DMS53 (cell line): ENCODE data around the gene BRF1.

Experiments used
- DNase-seq: peaks from one replicate; lab custom pipeline; 2025; lab: John Stamatoyannopoulos, UW

BRF1 gene

GRCh38 chr14:105228562-105228961 is 72.2 kb downstream of the BRF1 start:
- no peak for DNase-seq

DNA sequence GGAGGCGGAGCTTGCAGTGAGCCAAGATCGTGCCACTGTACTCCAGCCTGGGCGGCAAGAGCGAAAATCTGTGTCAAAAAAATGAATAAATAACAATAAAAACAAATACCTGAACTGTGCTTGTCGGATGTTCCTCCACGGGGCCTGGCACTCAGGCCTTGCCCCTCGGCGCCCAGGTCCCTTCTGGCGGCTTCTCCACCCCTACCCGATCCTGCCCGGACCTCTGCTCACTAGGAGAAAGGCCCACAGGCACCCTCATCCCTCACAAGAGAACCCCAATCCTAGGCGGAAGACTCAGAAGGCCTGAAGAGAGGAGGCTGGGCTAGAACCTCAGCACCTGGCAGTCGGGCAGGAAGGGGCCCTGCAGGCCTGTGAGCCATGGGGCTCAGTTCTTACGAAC is 73.5 kb downstream of the BRF1 start:
- DNase-seq, result no peak

DNA sequence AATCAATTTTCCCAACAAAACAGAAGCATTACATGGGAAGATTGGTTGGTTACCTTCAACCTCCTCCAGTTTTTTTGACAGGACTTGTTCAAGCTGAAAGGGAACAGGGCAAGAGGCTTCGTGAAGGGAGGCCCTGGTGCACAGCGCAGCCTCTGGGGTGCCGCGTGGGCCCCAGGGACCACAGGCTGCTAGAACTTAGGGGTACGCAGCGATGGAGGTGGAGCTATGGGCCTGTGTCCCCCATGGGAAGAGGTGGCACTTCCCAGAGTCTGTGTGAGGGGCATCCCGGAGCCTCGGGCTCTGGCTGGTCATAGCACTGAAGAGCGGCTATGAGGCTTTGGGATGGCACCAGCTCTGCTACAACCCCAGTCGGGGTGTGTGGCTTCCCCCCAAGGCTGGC is 74.6 kb downstream of the BRF1 start:
- DNase-seq, result no peak

DNA sequence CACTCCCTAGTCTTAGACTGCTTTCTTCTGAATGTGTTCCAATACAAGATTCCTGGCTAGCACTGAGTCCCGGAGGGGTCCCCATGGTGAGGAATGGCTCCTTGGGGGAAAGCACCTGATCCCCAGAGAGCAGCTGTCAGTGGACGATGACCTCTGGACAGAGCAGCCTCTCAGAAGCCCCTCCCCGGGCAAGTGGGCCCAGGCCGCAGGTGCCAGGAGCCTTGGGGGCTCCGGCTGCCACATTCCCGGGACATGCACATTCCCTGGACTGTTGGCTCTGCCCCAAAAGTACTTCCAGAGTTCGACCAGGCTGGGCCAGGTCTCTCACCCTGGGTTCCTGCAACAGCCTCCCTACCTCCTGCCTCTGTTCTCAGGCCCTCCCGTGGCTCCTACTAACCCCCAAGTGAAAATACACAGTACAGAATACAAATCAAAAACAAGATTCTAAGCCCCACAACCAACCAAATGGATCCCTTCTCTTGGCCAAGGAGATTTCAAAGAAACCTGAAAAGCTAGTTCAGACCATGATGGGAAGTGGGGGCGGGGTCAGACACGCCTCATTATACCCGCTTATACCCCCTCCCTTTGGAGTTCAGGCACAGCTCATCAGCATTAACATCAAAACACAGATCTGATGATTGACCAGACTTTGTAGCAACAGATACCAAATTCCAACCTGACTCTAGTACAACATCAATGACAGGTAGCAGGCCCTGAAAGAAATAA is 75.8 kb downstream of the BRF1 start:
- no peak for DNase-seq

DNA sequence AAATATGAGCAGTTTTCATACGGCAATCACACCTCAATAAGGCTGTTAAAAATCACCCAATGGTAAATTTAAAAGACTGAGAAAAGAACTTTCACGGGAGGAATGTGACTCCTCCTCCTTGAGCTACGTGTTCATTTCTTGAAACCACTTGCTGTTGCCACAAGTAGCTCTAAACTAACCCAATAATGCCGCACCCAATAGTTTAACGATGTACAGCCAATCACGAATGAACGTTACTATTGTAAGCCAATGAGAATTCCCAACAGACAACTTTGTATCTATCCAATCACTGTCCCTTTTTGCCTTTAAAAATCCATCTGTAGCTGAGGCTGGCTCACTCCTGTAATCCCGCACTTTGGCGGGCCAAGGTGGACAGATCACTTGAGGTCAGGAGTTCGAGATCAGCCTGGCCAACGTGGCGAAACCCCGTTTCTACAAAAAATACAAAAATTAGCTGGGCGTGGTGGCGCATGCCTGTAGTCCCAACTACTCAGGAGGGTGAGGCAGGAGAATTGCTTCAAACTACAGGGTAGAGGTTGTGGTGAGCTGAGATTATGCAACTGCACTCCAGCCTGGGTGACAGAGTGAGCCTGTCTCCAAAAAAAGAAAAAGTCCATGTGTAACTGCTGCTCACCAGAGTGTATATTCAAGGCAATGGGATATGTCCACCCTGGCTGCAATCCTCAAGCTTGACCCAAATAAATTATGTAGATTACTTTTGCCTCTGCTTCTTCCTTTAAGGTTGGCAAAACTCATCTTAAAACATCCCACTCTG is 76.8 kb downstream of the BRF1 start:
- DNase-seq, result no peak

- no peak for DNase-seq
These were observed 77.5 kb downstream of the BRF1 start for GRCh38 chr14:105223260-105223659.

DNA sequence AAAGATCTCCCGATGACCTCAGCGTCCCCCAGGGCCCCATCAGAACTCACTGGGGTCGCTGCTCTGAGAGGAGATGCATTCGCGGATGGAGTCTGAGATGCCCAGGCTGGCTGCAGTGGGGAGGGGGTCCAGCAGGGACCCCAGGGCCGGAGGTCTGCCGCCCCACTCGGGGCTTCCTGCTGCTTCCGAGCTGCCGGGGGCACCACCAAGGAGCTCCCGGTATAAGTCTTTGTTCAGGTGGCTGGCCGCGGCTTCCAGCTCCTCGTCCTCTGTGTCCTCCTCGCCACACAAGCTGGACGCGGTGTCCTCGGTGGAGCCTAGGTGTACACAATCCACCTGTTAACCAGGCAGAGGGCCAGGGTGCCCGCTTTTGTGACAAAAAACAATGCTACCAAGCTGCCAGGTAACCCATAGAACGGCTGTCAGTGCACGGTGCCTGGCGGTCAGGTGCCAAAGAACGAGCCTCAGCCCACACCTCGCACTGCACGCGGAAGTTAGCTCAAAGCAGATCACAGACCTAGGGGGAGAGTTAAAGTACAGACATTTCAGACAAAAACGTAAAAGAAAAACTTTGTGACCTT is 79.1 kb downstream of the BRF1 start:
- DNase-seq, result no peak

GRCh38 chr14:105220699-105221597 is 79.9 kb downstream of the BRF1 start:
- DNase-seq, result no peak

GRCh38 chr14:105219753-105220152 is 81.0 kb downstream of the BRF1 start:
- no peak for DNase-seq

DNA sequence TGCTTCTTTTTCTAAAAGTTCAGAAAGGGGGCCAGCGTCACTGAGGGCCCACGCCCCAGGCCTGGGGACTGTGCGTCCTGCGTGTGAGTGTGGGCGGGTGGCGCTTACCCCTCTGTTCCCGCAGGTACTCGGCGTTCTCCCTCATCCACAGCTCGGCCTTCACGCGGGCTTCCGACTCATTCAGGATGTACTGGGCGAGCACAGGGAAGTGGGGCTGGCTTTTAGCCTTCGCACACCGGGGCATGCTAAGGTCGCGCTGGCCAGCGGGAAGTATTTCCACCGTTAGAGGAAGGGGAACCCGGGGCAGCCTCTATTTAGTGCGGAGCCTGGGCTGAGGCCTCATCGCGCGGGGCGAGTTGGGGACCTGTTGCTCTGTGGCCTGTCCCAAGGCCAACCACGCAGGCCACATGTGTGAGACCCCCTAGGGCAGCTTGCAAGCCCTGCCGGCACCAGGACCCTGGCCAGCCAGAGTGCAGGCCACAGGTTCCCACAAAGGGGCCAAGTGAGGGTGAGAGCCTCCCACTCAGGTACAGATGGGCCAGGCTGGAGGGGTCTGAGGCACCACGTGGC is 81.7 kb downstream of the BRF1 start:
- no peak for DNase-seq

DNA sequence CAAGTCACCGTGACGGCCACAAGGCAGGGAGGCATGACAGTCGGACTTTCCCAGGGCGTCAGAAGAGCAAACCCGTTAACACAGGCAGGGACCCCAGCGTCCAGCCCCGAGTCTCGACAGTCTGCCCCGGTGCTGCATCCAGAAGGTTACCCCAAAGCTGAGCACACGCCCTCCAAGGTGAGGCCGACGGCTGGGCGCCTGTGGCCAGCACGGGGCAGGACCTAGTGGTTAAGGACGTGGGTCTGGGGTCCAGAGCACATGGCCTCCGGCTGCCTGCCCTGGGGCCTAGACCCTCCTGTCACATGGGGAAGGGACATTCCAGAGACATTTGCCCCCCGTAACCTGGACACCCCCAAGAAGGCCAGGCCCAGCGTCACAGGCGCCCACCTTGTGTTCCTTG is 82.2 kb downstream of the BRF1 start:
- no peak for DNase-seq

DNA sequence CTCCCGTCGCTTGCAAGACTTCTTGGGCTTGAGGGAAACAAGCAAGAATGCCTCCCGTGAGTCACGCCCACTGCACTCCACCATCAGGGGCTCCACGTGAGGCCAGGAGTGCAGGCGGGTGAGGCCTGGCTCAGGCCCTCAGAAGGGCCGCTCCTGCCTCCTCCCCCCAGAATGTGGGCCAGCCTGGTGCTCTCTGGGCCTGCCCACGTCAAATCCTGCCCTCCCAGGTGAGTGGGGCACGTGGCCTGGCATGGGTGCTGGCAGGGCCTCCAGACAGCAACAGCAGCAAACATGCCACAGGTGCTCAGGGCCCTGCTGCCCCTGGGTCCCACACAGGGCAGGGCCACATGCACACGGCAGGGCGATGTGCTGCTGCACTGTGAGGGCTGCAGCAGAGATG is 83.0 kb downstream of the BRF1 start:
- DNase-seq, result no peak

DNA sequence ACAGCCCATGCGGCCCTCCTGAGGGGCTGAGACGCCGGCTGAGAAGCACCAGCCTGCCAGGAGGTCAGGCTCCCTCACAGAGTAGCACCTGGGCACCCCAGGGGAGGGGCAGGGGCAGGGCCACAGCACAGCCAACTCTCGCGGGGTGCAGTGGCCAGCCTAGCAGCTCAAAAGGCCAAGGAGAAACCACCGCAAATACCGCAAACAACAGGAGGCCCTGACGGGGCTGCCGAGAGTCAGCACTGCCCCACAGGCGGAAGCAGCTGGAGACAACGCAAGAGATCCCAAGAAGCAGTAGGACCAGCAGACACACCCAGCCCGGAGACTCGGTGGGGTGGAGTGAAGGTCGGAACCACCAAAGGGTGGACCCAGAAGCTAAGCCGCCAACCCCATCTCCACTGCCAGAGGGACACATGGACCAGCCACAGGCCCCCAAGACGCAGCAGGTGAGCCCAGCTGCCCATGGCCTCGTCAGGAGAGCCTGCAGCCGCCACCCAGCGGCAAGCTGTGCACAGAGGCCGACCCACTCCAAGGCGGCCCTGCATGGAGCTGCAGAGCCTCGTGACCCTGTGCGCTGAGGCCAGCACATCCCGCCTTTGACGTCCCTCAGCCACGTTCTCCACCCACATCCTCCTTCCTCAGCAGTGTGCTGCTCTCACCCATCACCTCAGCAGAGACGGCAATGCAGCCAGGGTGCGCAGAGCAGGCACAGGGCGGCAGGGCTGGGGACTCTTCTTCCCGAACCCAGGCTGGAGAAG is 84.1 kb downstream of the BRF1 start:
- DNase-seq, result no peak

DNA sequence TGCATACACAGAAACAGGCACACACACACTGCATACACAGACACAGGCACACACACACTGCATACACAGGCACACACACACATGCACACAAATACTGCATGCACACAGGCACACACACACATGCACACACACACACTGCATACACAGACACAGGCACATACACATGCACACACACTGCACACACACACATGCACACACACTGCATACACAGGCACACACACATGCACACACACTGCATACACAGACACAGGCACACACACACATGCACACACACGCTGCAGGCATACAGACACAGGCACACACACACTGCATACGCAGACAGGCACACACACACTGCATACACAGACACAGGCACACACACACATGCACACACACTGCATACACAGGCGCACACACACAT is 85.2 kb downstream of the BRF1 start:
- no peak for DNase-seq

DNA sequence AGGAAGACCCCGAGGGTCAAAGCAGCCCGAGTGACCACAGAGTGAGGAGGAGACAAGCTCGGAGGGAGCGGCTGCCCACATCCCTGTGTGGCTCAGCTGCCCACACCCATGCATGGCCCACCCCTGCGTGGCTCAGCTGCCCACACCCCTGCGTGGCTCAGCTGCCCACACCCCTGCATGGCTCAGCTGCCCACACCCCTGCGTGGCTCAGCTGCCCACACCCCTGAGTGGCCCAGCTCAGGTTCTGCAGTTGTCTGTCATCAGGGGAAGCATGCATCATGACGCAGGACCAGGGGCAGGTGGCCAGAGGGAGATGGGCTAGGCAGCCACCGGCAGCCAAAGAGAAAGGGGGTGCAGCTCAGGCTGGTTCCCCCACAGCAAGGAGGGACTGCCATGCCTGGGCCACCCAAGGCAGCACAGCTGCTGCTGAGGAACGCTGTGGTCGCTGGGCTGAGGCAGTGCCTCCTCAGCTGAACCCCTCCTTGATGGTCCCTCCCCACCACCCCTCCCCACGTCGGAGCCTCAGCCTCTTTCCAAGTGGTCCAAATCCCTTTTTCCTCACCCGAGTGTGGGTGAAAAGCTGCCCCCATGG is 86.4 kb downstream of the BRF1 start:
- DNase-seq, result no peak

DNA sequence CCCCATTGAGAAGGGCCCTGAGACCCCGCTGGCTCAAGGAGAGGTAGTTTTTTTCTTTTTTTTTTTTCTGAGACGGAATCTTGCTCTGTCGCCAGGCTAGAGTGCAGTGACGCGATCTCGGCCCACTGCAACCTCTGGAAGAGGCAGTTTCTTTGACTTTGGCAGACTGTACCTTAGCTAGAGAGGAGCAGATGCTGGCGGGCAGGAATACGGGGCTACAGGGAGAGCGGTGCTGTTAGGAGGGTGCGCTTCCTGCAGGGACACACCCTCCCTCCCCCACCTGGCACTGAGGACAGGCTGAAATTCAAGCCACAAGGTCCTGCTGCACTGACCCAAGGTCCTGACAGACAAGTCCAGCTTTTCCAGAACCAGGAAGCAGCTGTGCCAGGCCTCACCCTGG is 87.4 kb downstream of the BRF1 start:
- no peak for DNase-seq

DNA sequence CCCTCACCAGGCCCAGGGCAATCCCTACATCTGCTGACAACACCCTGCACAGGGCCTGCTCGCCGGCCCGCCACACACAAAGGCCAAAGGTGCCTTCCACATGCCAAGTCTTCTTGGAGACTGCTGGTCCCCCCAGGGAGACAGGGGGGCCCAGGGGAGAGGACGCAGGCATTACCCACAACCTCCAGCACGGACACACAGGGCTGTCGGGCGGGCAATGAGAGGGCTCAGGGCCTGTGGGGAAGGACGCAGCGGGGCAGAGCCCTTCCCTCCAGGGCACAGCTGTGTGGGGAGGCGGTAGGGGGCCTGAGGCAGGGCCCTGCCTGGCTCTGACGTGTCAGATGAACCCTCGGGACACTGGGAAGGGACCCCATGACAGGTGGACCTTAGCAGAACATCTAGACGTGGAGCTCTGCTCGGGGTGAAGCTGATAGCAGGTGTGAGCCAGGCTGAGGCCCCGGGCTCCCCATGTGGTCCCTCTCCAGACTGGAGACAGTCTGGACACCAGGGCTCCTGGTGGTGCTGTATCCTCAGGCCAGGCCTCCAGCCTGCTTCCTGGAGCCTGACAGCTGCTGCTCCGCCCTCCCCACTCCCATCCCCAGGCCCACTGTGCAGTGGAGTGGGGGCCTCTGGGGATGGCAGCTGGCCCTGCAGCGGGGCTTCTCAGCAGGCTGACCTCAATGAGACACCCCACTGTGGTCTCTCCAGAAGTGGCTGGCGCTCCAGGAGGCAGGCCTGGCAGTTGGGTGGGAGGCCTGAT is 88.1 kb downstream of the BRF1 start:
- no peak for DNase-seq

DNA sequence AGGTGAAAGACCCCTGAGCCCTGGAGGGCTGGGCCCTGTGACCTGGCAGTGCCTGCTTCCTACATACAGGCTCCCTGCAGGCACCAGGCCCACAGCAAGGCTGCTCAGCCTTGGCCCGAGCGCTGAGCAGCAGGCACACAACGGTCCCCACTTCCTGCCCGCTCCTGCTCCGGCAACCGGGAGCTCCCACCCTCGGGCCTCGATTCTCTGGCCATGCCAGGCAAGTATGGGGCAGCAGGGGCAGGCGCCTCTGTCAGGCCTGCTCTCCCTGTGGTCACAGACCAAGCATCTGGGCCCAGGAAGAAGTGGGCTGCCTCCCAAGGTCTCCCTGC is 89.1 kb downstream of the BRF1 start:
- DNase-seq, result no peak

GRCh38 chr14:105211086-105211757 is 89.6 kb downstream of the BRF1 start:
- DNase-seq, result no peak
